DMS114 treated with DMSO at 0.1 percent for 48 hours (cell line): Measurements from ENCODE around the gene LARP4.
"Not testable (repeated sequence)": the region's sequence is repeated elsewhere in the genome, so short reads cannot be mapped to it uniquely, and the experiment has no call there.

ENCODE experiments used
- DNase-seq: peaks from one replicate; lab custom pipeline; 2025; ENCODE audit not compliant: unreplicated experiment; lab: John Stamatoyannopoulos, UW

The LARP4 gene

GRCh38 chr12:50521781-50522180, 121.1 kb downstream of the LARP4 start:
- not testable (repeated sequence) for DNase-seq

- no peak for DNase-seq
Measured at GRCh38 chr12:50523772-50524171, 123.1 kb downstream of the LARP4 start.

GRCh38 chr12:50524621-50525020, 123.9 kb downstream of the LARP4 start:
- DNase-seq = no peak

- no peak for DNase-seq
Measured at GRCh38 chr12:50525422-50525821, 124.7 kb downstream of the LARP4 start.

- no peak for DNase-seq
Measured at GRCh38 chr12:50527359-50527726, 126.7 kb downstream of the LARP4 start.

GRCh38 chr12:50528800-50529199, 128.1 kb downstream of the LARP4 start:
- DNase-seq = no peak

GRCh38 chr12:50529345-50529744, 128.7 kb downstream of the LARP4 start:
- no peak for DNase-seq
